NCI-H1092 (cell line): ENCODE measurements around the gene MMP23B.

Experiments
- DNase-seq: peaks from one replicate; lab custom pipeline; 2025; lab: John Stamatoyannopoulos, UW

The MMP23B gene

DNA sequence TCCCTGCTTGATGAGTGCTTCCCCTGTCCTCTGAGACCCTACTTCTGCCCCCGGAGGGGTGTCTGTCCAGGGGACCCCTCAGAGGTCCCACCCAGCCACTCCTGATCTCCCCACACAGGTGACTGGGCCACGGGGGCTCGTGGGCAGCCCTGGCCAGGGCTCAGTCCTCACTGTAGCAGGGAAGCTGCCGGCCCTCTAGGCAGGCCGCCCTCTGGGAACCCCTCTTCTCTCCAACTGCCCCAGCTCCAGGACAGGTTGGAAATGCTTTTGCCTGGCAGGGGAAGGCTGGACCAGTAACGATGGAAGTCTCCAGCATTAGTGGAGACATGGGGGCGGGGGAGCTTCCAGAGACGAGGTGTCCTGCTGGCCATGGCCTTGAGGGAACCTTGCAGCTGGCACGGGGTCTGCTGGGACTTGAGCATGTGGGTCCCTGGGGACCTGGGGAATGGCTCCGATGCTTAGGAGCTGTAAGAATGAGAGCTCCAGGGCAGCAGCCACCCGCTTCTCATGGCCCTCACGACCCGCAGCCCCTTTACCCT lies 28.9 kb upstream of the MMP23B start:
- no peak for DNase-seq

DNA sequence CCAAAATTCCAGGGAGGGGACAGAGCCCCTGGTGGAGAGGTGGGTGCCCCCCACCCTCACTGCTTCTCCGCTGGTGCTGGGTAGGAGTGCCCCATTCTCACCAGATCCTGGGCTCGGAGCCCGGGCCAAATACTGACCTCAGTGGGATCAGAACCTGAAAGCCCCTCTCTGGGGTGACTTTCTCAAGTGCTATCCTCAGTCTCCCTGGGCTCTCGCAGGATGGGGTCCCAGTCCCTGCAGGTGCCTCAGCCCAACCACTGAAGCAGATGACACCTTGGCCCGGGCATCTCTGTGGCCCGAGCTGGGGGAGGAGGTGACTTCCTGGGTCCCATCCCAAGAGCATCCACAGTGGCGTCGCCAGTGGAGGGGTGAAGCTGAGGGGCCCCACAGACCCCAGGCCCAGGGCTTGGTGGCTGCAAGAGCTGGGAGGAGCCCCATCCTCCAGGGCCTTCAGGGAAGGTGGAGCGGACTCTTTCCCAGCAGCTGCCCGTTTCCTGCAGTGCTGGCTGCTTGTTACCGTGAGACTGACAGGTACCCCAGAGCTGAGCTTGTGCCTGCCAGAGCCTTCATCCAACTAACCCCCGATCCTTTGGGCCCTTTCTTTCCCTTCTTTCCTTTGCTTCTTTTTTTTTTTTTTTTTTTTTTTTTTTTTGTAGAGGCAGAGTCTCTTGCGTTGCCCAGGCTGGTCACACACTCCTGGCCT lies 28.2 kb upstream of the MMP23B start:
- DNase-seq = no peak

DNA sequence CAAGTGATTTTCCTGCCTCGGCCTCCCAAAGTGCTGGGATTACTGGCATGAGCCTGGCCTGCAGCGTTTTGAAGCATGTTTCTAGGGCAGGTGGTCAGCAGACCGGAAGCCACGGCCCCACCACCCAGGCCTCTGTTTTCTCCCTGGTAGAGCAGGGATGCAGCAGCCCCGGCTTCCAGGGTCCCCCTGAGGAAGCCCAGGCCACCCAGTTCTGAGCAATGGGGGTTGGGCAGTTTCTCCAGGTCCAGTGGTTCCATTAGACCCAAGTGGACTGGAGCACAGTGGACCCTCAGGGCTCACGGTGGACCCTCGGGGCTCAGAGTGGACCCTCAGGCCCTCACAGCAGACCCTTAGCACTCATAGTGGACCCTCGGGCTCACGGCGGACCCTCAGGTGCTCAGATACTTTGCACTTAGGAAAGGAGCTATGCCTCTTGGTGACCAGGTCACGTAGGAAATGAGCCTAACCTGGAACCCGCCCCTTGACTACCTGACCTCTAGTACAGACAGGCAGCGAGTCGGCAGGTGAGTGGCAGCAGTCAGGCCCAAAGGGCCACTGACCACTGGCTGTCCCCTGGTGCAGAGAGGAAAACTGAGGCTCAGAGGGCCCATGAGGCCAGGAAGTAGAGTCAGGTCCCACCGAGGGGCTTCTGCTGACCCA lies 27.5 kb upstream of the MMP23B start:
- DNase-seq = no peak

DNA sequence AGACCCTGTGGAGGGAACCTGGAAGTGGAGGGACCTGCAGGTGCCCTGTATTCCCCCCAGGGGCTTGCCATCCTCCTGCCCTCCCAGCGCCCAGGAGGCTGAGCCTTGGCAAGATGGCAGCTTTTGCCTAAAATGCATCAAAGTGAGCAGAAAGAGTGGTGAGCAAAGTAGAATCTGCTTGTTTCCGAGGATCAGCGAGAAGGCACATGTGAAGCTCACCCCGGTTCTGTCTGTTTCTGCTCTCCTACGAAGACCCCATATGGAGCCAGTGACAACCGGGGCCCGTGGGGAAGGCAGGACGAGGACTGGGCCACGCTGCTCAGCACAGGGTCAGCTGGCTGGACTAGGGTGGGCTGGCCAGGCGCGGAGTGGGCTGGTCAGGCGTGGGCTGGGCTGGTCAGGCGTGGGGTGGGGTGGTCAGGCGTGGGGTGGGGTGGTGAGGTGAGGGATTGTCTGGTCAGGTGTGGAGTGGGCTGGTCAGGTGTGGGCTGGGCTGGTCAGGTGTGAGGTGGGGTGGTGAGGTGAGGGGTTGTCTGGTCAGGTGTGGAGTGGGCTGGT lies 26.9 kb upstream of the MMP23B start:
- no peak for DNase-seq

DNA sequence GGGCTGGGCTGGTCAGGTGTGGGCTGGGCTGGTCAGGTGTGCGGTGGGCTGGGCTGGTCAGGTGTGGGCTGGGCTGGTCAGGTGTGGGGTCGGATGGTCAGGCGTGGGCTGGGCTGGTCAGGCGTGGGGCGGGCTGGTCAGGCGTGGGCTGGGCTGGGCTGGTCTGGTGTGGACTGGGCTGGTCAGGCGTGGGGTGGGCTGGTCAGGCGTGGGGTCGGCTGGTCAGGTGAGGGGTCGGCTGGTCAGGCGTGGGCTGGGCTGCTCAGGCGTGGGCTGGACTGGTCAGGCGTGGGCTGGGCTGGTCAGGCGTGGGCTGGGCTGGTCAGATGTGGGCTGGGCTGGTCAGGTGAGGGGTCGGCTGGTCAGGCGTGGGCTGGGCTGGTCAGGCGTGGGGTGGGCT lies 26.2 kb upstream of the MMP23B start:
- no peak for DNase-seq

DNA sequence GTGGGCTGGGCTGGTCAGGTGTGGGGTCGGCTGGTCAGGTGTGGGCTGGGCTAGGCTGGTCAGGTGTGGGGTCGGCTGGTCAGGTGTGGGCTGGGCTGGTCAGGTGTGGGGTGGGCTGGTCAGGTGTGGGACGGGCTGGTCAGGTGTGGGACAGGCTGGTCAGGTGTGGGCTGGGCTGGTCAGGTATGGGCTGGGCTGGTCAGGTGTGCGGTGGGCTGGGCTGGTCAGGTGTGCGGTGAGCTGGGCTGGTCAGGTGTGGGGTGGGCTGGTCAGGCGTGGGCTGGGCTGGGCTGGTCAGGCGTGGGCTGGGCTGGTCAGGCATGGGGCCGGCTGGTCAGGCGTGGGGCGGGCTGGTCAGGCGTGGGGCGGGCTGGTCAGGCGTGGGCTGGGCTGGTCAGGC lies 25.7 kb upstream of the MMP23B start:
- DNase-seq = no peak

DNA sequence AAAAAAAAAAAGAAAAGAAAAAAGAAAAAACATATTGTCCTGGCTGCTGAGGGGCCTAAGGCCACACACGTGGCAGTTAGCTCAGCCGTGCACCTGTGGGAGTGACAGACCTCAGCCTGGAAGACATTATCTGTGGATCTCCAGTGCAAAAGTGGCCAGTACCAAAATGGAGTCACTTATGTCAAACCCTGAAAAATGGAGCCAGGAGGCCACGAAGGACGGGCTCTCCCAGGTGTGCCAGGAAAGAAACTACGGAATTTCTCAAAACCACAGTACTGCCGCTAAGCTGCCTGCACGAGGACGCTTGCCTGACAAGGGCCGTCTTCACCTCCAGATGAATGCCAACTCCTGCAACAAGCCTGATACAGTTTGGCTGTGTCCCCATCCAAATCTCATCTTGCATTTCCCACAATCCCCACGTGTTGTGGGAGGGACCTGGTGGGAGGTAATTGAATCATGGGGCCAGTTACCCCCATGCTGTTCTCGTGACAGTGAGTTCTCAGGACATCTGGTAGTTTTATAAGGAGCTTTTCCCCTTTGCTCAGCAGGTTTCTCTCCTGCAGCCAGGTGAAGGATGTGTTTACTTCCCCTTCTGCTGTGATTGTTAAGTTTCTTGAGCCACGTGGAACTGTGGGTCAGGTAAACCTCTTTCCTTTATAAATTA lies 22.0 kb upstream of the MMP23B start:
- DNase-seq = no peak

DNA sequence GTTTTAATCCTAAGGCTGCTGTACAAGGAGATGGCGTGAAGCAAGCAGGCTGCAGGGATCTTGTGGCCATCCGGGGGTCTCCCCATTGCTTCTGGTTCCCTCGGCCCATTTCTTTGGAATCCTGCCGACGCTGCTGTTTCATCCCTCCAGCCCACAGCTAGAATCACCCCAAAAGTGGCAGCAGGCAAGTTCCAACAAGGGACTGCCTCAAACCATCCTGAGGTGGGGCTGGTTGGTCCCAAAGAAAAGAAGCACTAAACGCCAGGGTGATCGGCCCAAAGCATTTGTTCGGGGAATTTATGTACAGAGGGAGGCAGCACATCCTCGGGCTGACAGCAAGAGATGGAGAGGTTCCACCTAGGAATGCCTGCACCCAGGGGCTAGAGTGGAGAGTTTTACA lies 21.2 kb upstream of the MMP23B start:
- no peak for DNase-seq

DNA sequence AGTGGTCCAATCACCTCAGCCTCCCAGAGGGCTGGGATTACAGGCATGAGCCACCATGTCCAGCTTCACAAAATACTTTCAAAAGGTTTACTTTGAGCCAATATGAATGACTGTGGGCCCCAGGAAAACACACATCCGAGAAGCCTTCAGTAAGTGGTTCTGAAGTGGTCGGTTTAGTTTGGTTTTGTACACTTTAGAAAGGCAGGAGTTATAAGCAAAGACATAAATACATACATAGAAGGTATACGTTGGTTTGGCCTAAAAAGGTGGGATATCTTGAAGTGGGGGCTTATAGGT lies 19.9 kb upstream of the MMP23B start:
- no peak for DNase-seq

DNA sequence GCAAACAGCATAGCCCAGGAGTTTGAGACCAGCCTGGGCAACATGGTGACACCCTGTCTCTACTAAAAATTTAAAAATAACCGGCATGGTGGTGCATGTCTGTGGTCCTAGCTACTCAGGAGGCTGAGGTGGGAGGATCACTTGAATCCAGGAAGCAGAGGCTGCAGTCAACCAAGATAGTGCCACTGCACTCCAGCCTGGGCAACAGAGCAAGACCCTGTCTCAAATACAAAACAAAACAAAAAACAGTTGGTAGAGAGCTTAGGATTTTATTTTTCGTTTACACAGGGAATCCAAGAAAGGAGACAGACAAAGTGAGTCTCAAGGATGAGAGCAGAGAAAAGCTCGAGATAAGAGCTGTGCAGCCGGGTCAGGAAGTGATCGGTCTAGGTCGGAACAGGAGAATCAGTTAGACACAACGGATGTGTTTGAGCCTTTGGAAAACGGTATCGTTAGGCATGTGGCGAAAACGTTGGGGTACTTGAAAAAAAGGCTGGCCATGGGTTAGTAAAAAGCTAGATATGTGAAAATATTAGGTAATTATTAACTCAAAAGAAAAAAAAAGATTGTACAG lies 18.4 kb upstream of the MMP23B start:
- DNase-seq = no peak

DNA sequence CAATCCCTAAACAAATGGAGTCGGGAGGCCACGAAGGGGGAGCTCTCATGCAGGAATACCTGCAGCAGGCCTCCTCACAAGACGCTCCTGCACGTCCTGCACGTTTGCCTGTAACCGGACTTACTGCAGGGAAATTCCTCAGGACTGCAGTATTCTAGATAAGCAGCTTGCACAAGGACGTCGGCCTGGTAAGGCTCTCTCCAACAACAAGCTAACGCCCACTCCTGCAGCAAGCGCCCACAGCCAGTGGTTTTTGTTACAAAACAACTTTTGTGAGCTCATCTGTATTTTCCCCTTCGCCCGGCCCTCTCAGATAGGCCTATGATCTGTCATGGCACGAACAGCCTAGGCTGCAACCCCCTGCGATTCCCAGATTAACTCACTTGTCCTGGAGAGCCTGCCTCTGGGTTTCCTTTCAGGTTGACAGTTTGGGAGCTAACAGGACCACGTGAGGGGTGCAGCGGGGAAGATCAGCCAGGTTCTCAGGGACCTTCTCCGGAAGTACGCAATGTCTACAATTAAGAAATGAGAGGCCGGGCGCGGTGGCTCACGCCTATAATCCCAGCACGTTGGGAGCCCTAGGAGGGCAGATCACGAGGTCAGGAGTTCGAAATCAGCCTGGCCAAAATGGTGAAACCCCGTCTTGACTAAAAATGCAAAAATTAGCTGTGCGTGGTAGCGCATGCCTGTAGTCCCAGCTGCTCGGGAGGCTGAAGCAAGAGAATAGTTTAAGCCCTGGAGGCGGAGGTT lies 17.6 kb upstream of the MMP23B start:
- no peak for DNase-seq

DNA sequence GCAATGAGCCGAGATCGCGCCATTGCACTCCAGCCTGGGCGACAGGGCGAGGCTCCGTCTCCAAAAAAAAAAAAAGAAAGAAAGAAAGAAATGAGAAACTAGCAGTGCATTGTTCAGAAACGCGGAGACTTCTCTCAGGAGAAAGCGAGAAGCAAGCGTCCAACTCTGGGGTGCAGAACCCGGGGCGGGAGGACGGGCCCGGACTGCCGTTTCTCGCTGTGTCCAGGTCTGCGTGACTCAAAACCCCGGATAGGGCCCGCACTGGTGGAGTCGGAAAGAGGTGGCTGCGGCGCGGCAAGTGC lies 17.1 kb upstream of the MMP23B start:
- no peak for DNase-seq

DNA sequence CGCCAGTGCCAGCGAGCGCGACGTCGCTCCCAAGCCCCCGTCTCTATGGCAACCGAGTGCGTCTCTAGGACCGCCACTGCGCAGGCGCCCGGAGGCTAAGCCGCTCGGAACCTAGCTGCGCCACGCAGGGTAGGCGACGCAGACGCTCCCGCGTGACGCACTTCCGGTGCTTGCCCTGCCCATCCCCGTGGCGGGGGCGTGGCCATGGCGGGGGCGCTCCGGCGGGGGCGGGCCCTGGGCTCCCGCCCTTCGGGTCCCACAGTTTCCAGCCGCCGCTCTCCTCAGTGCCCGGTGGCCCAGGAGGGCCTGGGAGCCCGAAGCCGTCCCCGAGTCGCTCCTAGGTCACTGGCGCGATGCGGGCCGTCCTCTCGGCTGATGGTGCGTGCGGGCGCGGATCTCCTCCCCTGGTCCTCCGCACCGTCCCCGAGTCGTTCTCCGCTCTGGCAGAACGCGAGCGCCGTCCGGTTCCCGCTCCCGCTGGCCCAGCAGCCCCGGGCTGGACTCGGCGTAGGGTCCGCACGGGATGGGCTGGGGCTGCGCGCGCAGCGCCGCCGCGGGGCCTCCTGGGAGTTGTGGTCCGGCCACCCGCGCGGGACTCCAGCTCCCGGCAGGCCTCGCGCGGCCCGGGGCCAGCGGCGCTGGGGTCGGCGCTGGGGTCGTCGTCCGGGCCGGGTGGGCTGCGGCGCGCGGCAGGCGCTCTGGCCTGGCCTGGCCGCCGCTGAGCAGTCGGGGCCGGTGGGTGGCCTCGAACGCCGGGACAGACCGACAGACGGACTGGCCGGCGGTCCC lies 16.5 kb upstream of the MMP23B start, which contains the start of gene MIB2:
TSS of gene MIB2 (plus strand) at position 245 of the 789 bp plus-strand sequence. CDS start 7,953 bp downstream, outside the sequence.
- DNase-seq = peak; percentile 92

DNA sequence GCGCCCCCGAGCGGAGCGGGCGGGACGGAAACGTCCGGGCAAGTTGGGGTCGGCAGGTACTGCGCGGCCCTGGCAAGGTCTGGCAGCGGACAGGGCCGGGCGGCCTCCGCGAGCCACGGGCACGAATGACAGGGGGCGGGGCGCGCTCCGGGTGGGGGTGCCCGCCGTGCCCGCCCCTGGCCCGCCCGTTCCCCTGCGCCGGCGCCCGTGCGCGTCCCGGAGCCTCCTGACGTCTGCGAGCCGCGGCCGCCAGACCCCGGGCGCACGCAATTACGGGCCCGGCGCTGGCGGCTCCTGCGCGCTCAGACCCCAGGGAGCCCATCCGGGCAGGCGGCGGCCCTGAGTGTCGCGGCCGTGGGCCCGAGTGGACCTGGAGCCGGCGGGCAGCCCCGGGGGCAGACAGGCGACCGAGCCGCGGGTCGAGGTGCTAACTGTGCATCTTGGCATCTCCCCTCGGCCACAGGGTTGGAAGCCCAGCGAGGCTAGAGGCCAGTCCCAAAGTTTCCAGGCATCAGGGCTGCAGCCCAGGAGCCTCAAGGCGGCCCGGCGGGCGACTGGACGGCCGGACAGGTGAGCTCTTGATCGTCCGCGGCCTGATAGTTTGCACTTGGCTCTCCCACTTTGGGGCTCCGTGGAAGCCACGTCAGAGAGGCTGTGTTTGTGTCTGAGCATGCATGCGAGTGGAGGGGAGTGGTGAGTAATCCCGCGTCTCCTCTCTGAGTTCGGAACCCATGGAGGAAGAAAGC lies 15.8 kb upstream of the MMP23B start:
- DNase-seq = no peak

DNA sequence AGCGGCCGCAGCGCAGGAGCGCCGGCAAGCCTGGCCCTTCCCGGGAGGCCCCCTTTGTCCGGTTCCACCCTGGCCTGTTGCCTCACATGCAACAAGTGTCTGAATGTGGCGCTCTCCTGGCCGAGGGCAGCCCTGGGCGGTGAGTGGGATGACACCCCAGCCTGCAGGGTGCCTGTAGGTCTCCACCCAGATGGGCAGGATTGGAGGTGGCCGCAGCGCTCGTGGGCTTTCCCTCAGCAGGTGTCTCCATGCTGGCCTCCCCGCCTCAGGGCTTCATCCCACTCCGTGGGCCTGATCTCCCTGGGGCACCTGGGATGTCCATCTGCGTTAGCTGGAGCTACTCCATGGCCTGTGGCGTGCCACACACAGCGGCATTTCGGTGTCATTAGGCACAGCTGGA lies 15.1 kb upstream of the MMP23B start:
- DNase-seq = no peak

DNA sequence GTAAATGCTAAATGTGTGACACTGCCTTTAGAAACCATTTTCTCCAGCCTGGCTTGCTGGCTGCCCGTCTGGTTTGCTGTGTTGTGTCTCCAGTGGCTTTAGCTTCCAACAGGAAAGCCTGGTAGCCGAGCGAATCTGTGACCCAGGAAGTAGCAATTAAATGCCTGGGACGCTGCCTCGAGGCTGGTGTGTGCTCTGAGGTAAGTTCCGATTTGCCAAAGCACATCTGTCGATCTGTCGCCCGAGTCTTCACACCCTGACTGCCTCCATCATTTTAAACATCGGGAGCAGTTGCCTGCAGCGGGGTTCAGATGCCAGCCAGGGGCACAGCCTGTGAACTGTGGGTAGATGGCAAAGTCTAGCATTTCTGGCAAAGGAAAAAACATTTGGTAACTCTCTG lies 14.5 kb upstream of the MMP23B start:
- DNase-seq = no peak

DNA sequence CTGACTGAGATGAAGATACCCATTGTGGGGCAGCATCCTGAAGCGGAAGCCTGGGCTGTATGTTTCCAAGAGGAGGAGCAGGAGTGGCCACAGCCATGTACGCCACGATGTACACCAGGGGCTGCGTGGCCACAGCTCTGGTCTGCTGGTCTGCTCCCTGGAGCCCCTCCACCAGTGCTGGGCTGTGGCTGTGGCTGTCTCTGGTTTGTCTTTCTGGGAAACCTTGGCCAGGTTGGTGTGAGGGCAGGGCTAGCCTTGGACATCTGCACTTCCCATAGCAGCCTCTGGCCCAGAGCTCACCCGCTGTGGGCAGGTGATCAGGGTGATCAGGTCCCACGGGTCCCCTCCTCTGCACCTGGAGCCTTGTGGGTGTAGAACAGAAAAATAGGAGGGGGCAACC lies 14.0 kb upstream of the MMP23B start:
- no peak for DNase-seq

DNA sequence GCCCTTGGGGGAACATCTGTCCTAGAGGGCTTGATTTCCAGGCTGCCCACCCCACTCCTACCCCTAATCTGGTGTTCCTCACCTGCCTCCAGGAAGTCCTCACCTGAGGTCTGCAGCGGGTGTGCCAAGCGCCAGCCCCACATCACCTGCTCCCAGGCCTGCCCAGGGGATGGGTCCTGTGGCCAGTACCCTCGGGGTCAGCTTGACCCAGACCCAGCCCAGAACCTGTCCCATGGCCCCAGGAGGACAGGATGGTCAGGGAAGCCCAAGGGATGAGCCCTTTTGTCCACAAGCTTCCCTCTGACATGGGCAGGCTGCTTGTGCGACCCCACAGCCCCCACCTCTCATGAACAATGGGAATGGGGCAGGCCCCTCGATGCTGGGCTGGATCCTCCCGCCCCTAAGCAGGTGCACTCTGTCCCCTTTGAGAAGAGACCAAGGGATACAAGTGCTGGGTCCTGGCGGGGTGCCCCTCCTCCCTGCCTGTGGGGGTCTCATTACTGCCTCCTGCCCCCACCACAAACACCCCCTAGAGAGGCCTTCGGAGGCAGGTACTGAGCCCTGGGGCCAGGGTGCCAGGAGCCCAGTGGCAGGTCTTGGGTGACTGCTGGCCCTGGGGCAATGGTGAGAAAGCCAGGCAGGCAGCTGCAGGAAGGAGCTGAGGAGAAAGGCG lies 13.4 kb upstream of the MMP23B start:
- DNase-seq = no peak

DNA sequence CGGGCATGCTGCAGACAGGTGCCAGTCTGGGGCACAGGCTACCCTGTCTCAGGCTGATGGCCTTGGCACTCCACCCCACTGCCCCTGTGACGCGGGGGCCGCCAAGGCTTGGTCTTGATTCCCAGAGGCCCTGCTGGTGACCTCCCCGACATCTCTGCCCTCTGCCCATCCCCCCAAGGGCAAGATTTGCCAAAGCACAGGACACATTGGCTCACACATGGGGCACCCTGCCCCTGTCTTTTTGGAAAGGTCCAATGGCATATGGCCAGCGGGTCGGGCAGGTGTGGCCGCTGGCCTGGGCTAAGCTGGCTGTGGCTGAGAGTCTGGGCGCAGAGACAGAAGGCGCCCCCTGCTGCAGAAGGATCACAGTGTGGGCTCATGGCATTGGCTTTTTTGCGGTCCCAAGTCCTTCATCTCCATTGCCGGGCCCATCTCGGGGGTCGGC lies 12.0 kb upstream of the MMP23B start:
- DNase-seq = no peak
